GM20000 (cell line): Measurements from ENCODE around the gene HTR3C.

Source experiments
- DNase-seq: peaks from one replicate; pipeline ENCODE4 v3.0.0; 2012; ENCODE audit warnings: low spot score
- CTCF ChIP-seq: IDR thresholded peaks from 2 replicates; pipeline ENCODE4 v1.5.1; 2012; ENCODE audit warnings: mild to moderate bottlenecking, control low read depth; ENCODE audit errors: extremely low read depth, missing control alignments

Gene HTR3C

DNA sequence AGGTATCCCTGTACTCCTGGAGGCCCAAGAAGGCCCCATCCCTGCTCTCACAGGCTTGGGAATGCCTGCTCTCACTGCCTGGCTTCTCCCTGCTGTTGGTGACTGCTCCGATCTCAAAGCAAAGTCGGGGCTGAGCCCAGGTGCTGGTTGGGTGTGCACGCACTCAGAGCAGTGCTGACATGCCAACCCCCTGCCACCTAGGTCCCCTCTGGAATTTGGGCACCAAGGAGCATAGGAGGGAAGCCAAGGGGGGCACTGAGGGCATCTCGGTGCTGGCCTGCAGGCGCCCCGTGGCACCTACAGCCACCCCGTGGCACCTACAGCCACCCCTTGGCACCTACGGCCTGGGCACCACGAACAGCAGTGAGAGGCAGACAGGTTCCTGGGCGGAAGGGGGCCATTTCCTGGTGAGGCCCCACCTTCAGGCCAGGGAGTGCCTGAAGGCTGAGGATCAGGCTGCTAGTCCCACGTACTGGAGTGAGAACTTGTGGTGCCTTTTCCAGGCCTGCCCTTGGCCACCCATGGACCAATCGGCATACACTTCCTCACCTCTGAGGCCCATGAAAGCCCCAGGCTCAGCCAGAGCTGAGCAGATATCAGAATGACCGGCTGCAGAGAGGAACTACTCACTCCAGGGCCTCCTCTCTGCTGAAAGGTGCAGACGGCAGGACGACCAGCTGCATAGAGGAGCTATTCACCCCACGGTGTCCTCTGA lies 28.4 kb downstream of the HTR3C start:
- no peak for DNase-seq
- no peak for TF ChIP-seq CTCF

GRCh38 chr3:184082034-184082433 lies 29.2 kb downstream of the HTR3C start:
- TF ChIP-seq CTCF, result no peak
- DNase-seq, result no peak

DNA sequence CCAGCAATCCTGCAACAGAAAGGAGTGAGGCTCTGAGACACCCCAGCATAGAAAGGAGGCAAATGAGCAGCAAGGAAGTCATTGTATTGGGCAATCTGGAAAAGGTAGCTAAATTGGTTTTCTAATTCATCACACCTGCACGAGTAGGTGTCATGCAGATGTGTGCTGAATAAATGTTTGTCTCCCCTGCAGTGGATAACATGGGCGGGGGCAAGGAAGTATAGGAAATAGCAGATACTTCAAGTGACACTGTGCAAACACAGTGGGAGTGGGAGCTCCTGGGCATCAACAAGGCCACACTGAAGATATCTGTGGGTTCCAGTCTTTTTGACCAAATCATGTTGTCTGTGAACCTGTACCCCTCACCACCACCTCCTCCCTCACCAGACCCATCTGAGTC lies 29.6 kb downstream of the HTR3C start:
- no peak for DNase-seq
- TF ChIP-seq CTCF, result no peak

DNA sequence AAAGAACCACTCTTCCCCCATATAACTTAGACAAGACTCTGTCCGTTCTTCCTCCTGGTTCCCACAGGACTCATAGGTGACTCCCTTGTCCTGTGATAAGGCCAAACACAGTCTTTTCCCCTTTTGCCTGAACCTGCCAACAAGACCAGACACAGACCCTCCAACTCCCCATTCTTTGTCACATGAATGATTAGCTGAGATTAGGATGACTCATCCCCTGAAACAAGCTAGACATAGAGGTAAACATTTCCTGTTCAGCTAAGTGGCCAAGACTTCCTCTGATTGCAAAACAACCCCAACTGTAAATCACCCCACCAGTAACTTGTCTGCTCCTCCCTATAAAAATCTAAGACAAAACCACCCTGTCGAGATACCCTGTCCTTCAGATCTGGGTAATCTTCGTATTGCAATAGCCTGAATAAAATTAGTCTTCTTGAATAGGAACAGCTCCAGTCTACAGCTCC lies 32.6 kb downstream of the HTR3C start:
- no peak for DNase-seq

DNA sequence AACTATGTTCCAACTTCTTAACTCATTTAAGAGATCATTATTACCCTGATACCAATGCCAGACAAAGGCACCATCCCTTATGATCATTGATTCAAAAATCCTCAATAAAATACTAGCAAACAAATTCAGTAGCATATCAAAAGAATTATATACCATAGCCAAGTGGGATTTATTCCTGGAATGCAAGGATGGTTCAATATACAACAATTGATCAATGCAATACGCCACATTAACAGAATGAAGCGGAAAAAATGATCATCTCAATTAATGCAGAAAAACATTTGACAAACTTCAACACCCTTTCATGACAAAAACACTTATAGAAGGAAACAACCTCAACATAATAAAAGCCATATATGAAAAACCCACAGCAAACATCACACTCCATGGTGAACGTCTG lies 39.4 kb downstream of the HTR3C start:
- no peak for TF ChIP-seq CTCF
- no peak for DNase-seq

More for the DNA sequence above, 32.6 kb downstream of the HTR3C start:
- no peak for TF ChIP-seq CTCF

DNA sequence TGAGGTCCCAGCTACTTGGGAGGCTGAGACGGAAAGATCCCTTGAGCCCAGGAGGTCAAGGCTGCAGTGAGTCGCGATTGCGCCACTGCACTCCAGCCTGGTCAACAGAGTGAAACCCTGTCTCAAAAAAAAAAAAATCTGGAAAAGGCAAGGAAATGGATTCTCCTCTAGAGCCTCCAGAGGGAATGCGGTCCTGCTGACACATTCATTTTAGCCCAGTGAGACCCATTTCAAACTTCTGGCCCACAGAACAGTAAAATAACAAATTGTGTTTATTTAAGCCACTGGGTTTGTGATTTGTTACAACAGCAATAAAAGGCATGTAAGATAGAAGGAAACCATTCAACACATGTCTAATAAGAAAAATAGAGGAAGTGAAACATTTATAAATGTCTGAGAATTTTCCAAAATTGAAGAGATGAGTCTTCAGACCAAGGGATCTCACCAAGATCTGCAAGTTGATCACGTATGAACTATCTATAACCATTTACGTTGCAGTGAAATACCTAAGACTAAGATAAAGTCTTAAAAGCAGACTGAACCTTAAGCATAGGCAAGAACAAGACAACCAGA lies 44.0 kb downstream of the HTR3C start, which contains the start of gene HTR3E:
Gene HTR3E (plus strand): TSS at position 254 of the 573 bp plus-strand sequence. CDS start 466 bp downstream, outside the sequence.
- DNase-seq, result no peak
- no peak for TF ChIP-seq CTCF

- no peak for TF ChIP-seq CTCF
- no peak for DNase-seq
Measured at GRCh38 chr3:184097556-184097955, 44.7 kb downstream of the HTR3C start.
